Stomach (tissue), 9 donors: ENCODE results near the gene HELZ2. TPM values are rescaled to one million over a fixed set of nuclear protein-coding genes. Genes with fewer than 3 reads are reported as not detected.

Experiments
- DNase-seq, 2 donors: peaks; one replicate each; pipeline versions ENCODE4 v3.0.0 to v3.0.0-alpha.2; 2013 to 2019
- H3K27ac ChIP-seq, 5 donors: fragments of 200-600 bp in 4 of 5; sonication (generic) in 4 of 5; one replicate each; pipeline ENCODE4 v1.5.1; 2013 to 2019; ENCODE audit warnings: mild to moderate bottlenecking in 1 of 5, moderate library complexity in 1 of 5
- H3K27me3 ChIP-seq, 3 donors: fragments of 200-600 bp; sonication (generic); one replicate each; pipeline ENCODE4 v1.5.1; 2017 to 2019; ENCODE audit warnings: mixed run types in 1 of 3
- H3K36me3 ChIP-seq, 4 donors: fragments of 200-600 bp; sonication (generic); 1 replicate in 3 of 4; 2 replicates in 1 of 4; pipeline ENCODE4 v1.5.1; 2016 to 2019
- H3K4me1 ChIP-seq, 4 donors: fragments of 200-600 bp; sonication (generic); one replicate each; pipeline ENCODE4 v1.5.1; 2016 to 2019
- H3K4me3 ChIP-seq, 4 donors: fragments of 200-600 bp; sonication (generic) in 3 of 4; one replicate each; pipeline ENCODE4 v1.5.1; 2016 to 2019; ENCODE audit warnings: mild to moderate bottlenecking in 1 of 4
- H3K9me3 ChIP-seq, 4 donors: fragments of 200-600 bp; sonication (generic); one replicate each; pipeline ENCODE4 v1.5.1; 2016 to 2019
- CTCF ChIP-seq, 7 experiments: fragments of 450-650 bp in 4 of 7; fragments of 200-600 bp in 3 of 7; sonication (generic) in 3 of 7; IDR thresholded peaks; one replicate each; pipeline ENCODE4 v1.5.1; 2016 to 2019; ENCODE audit warnings: antibody characterized with exemption in 7 of 7, control low read depth in 2 of 7, mild to moderate bottlenecking in 1 of 7
- EP300 ChIP-seq: sonication (generic); formaldehyde crosslinking; IDR thresholded peaks from one replicate; pipeline ENCODE4 v1.6.1; 2017; ENCODE audit warnings: antibody characterized with exemption
- POLR2A ChIP-seq, 4 donors: fragments of 450-650 bp; IDR thresholded peaks; one replicate each; pipeline ENCODE4 v1.6.1; 2016; ENCODE audit warnings: antibody characterized with exemption in 4 of 4, control low read depth in 2 of 4, mild to moderate bottlenecking in 1 of 4, moderate library complexity in 1 of 4
- POLR2AphosphoS5 ChIP-seq, 3 donors: sonication (generic); formaldehyde crosslinking; IDR thresholded peaks; one replicate each; pipeline ENCODE4 v1.6.1; 2016; ENCODE audit warnings: antibody characterized with exemption in 3 of 3
- WGBS, 5 donors: extraction: QIAGEN DNeasy Blood & Tissue Kit in 3 of 5; methylation state at CpG; one replicate each; pipeline versions ENCODE4 v1.1.5 to v1.1.7; 2013 to 2018; 5-methylcytosine and 5-hydroxymethylcytosine counted together
- intact Hi-C: fragments of 100-400 bp; cut with DNase I; formaldehyde crosslinking; loops from one replicate; pipeline ENCODE4 v1.15.1; 2023; ENCODE audit warnings: low total_unique reads
- polyA plus RNA-seq, 3 donors: library from polyadenylated mRNA; stranded (reverse); fragments of 200-250 nt; gene quantifications; one replicate each; pipeline ENCODE4 v1.2.3, GENCODE V29; 2013
- total RNA-seq, 5 donors: library from RNA; depleted of rRNA; stranded (reverse); fragments of >200 nt; gene quantifications; one replicate each; pipeline versions ENCODE4 v1.1.0 to v1.2.3, GENCODE V29; 2014 to 2016
- donor health status: healthy with polysubstance abuse.
- donor health status: Bipolar disorder and iron deficiency.
- donor health status: healthy.

HELZ2 gene
- total and polyA plus RNA-seq, 8 donors, result 4.4 to 95.5 (median 30.1) TPM

- Histone ChIP-seq H3K4me3 (no peak overlapping the region), H3K27ac (no peak overlapping the region), H3K36me3 (peaks cover 64 to 98% (median 97%) of the 10 kb centered on the region in 4 donors), H3K27me3 (no peaks in the 10 kb centered on the region), H3K9me3 (no peaks in the 10 kb centered on the region), H3K4me1 (peaks cover 0 to 5% (median 3%) of the 10 kb centered on the region in 4 donors)
- 91 to 96% (median 93%) methylated on average over 18 to 55 of the region's 55 CpGs for WGBS, 5 donors
- intact Hi-C loops, result no loop called here
- TF ChIP-seq POLR2A (IDR thresholded peaks at IDR 0.05) (no peak), POLR2AphosphoS5 (IDR thresholded peaks at IDR 0.05) (no peak), EP300 (no peak), CTCF (IDR thresholded peaks at IDR 0.05) (no peak)
- no peak for DNase-seq
Observed at GRCh38 chr20:63563225-63563935, 10.7 kb downstream of the HELZ2 start.

GRCh38 chr20:63562461-63563224 is 11.4 kb downstream of the HELZ2 start:
- no peak for TF ChIP-seq CTCF (IDR thresholded peaks at IDR 0.05)
- TF ChIP-seq POLR2A (IDR thresholded peaks at IDR 0.05), result no peak
- TF ChIP-seq POLR2AphosphoS5 (IDR thresholded peaks at IDR 0.05), result no peak
- no peak for TF ChIP-seq EP300
- H3K36me3 ChIP-seq, result peaks cover 66 to 98% (median 95%) of the 10 kb centered on the region in 4 donors
- H3K4me3 ChIP-seq, result no peak overlapping the region
- no peaks in the 10 kb centered on the region for H3K9me3 ChIP-seq
- WGBS, 5 donors, result 92 to 97% (median 94%) methylated on average over 12 to 54 of the region's 54 CpGs
- DNase-seq, result no peak
- H3K27ac ChIP-seq, result no peak overlapping the region
- no peaks in the 10 kb centered on the region for H3K27me3 ChIP-seq
- intact Hi-C loops, result no loop called here
- H3K4me1 ChIP-seq, result no peaks in the 10 kb centered on the region

GRCh38 chr20:63561624-63562396 is 12.2 kb downstream of the HELZ2 start:
- TF ChIP-seq CTCF (IDR thresholded peaks at IDR 0.05), result no peak
- TF ChIP-seq POLR2A (IDR thresholded peaks at IDR 0.05), result no peak
- TF ChIP-seq POLR2AphosphoS5 (IDR thresholded peaks at IDR 0.05), result no peak
- TF ChIP-seq EP300, result no peak

More at GRCh38 chr20:63561624-63562396, 12.2 kb downstream of the HELZ2 start:
- no peaks in the 10 kb centered on the region for H3K4me1 ChIP-seq
- H3K27me3 ChIP-seq, result no peaks in the 10 kb centered on the region
- H3K36me3 ChIP-seq, result peaks cover 66 to 92% (median 87%) of the 10 kb centered on the region in 4 donors
- H3K27ac ChIP-seq, result no peak overlapping the region
- 88 to 93% (median 92%) methylated on average over 24 to 36 of the region's 36 CpGs for WGBS, 5 donors
- H3K4me3 ChIP-seq, result no peak overlapping the region
- no peaks in the 10 kb centered on the region for H3K9me3 ChIP-seq
- intact Hi-C loops, result no loop called here
- no peak for DNase-seq
